HUES48 (cell line): ENCODE results near the gene ABI3BP.
"Not testable (repeated sequence)": the region's sequence is repeated elsewhere in the genome, so short reads cannot be mapped to it uniquely, and the experiment has no call there.

ENCODE experiments used
- H3K27ac ChIP-seq: one replicate; pipeline ENCODE4 v1.7.0; 2013; ENCODE audit warnings: low read depth, low read length, inconsistent platforms
- H3K27me3 ChIP-seq: 2 replicates; pipeline ENCODE4 v1.6.1; 2013; ENCODE audit warnings: mild to moderate bottlenecking, low read length; ENCODE audit not compliant: control insufficient read depth, insufficient read depth
- H3K36me3 ChIP-seq: 2 replicates; pipeline ENCODE4 v1.6.1; 2013; ENCODE audit warnings: low read length; ENCODE audit not compliant: control insufficient read depth, insufficient read depth
- H3K4me1 ChIP-seq: 2 replicates; pipeline ENCODE4 v1.6.1; 2013; ENCODE audit warnings: mild to moderate bottlenecking, low read length; ENCODE audit not compliant: control insufficient read depth, insufficient read depth
- H3K4me3 ChIP-seq: 2 replicates; pipeline ENCODE4 v1.5.1; 2013; ENCODE audit warnings: mild to moderate bottlenecking, low read depth, low read length
- H3K9ac ChIP-seq: 2 replicates; pipeline ENCODE4 v1.6.1; 2013; ENCODE audit warnings: mild to moderate bottlenecking, low read depth, low read length, moderate library complexity
- H3K9me3 ChIP-seq: 2 replicates; pipeline ENCODE4 v1.6.1; 2013; ENCODE audit warnings: low read length; ENCODE audit not compliant: control insufficient read depth, insufficient read depth

Gene ABI3BP

DNA sequence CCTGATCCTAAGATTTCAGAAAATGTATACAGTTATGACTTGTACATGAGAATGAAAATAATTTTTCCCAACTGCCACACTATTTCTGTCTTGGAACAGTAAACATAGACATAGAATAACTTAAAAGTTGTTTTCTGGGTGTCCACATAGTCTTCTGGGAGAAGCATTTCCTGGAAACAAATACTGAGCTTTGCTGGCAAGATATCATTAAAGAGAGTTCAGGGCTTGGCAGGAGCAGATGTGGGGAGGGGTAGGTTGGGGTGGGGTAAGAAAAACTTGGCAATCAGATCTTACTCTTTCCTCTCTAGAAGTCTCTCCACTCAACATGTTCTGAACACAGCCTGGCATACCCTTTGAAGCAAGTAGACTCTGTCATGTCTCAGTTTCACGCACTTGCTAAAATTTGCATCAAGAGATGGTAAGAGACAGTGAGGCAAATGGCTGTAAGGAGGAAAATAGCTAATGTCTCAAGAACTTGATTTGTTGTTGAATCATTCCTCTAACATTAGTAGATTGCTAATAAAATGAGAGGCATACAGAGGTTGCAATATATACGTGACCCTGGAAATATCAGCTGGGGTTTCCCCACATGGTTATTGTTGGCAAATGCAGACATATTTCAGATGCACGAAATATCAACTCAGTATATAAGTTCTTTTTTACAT is 27.3 kb upstream of the ABI3BP start:
- no peaks in the 10 kb centered on the region for H3K36me3 ChIP-seq
- H3K9ac ChIP-seq = no peak overlapping the region
- no peak overlapping the region for H3K4me3 ChIP-seq
- no peaks in the 10 kb centered on the region for H3K4me1 ChIP-seq
- no peaks in the 10 kb centered on the region for H3K27me3 ChIP-seq
- no peak overlapping the region for H3K27ac ChIP-seq
- no peaks in the 10 kb centered on the region for H3K9me3 ChIP-seq

DNA sequence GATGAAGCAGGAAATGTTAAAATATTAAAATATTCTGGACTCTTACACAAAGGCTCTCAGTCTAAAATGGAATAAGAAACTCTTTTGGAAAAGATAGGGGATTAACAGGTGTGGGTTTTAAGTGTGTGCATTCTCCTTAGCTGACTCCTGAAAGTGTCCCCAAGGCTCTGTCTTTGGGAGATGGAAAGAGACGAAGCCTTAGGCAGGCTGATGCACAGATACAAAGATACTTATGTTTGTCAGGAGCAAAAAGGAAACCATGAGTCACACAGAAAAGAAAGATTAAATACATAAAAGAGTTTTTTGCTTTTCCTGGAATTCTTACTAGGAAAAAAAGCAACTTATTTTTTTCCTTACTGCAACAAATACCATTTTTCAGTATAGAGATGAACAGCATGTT is 23.8 kb upstream of the ABI3BP start:
- Histone ChIP-seq H3K27me3 (no peaks in the 10 kb centered on the region), H3K9me3 (no peaks in the 10 kb centered on the region), H3K4me3 (no peak overlapping the region), H3K27ac (no peak overlapping the region), H3K36me3 (no peaks in the 10 kb centered on the region), H3K9ac (no peak overlapping the region), H3K4me1 (no peaks in the 10 kb centered on the region)

DNA sequence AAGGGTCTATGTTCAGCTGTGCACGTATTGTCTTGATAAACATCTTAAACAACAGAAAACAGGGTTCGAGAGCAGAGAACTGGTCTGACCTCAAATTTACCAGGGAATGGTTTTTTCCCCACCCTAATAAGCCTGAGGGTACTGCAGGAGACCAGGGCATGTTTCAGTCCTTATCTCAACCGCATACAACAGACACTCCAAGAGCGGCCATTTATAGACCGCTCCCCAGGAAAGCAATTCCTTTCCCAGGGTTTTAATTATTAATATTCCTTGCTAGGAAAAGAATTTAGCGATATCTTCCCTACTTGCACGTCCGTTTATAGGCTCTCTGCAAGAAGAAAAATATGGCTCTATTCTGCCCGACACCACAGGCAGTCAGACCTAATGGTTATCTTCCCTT is 19.1 kb upstream of the ABI3BP start:
- H3K27me3 ChIP-seq, H3K27ac ChIP-seq, H3K36me3 ChIP-seq, H3K4me1 ChIP-seq, H3K9ac ChIP-seq, H3K4me3 ChIP-seq: not testable (repeated sequence)
- peaks cover 12% of the 10 kb centered on the region for H3K9me3 ChIP-seq

DNA sequence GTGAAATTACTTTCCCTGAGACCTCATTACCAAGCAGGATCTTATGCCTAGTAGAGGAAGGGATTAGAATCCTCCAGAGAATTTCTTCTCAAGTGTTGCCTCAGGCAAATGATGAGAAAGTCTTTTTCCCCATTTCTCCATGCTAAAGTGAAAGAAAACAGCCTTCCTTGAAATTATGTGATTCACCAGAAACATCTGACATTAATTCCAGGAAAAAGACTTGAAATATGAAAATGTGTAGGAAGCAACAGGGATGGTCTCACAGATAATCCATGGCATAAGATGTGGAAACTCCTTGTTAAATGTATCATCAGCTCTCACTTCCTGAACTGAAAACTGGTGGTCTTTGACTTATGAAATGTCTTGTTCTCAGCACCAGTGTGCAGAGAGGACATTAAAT is 17.9 kb upstream of the ABI3BP start:
- H3K36me3 ChIP-seq = no peaks in the 10 kb centered on the region
- no peak overlapping the region for H3K27ac ChIP-seq
- no peaks in the 10 kb centered on the region for H3K27me3 ChIP-seq
- no peak overlapping the region for H3K9ac ChIP-seq
- no peak overlapping the region for H3K4me3 ChIP-seq
- H3K9me3 ChIP-seq = peaks cover 12% of the 10 kb centered on the region
- H3K4me1 ChIP-seq = no peaks in the 10 kb centered on the region

GRCh38 chr3:101010296-101010695 is 17.1 kb upstream of the ABI3BP start:
- Histone ChIP-seq H3K9ac (no peak overlapping the region), H3K36me3 (no peaks in the 10 kb centered on the region), H3K27me3 (no peaks in the 10 kb centered on the region), H3K4me1 (no peaks in the 10 kb centered on the region), H3K4me3 (no peak overlapping the region), H3K27ac (no peak overlapping the region), H3K9me3 (peaks cover 12% of the 10 kb centered on the region)

DNA sequence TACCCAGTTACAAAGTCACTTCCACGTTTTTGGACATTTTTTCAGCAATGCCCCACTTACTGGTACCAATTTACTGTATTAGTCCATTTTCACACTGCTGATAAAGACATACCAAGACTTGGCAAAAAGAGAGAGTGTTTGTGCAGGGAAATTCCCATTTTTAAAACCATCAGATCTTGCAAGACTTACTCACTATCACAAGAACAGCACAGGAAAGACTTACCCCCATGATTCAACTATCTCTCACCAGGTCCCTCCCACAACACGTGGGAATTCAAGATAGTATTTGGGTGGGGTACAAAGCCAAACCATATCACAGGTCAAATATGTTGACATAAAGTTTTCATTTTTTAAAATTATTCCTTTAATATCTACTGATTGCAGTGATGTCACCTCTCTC is 16.2 kb upstream of the ABI3BP start:
- Histone ChIP-seq H3K9me3 (peaks cover 12% of the 10 kb centered on the region), H3K27ac (no peak overlapping the region), H3K4me3 (no peak overlapping the region), H3K4me1 (no peaks in the 10 kb centered on the region), H3K36me3 (no peaks in the 10 kb centered on the region), H3K27me3 (no peaks in the 10 kb centered on the region), H3K9ac (no peak overlapping the region)

DNA sequence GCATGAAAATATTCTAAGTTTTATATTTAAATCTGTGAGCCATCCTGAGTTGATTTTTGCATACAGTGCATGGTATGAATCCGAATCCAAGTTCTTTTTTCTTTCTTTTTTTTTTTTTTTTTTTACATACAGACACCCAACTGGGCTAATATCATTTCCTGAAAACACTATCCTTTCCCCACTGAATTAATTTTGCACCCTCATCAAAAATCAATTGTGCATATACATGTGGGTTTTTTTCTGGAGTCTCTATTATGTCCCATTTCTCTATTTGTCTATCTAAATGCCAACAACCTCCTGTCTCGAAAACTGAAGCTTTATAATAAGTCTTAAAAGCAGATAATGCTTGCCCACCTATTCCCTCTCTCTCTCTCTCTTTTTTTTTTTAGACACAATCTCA is 5.9 kb upstream of the ABI3BP start:
- H3K27me3 ChIP-seq = no peaks in the 10 kb centered on the region
- no peaks in the 10 kb centered on the region for H3K36me3 ChIP-seq
- H3K27ac ChIP-seq = no peak overlapping the region
- no peak overlapping the region for H3K9ac ChIP-seq
- no peaks in the 10 kb centered on the region for H3K9me3 ChIP-seq
- H3K4me3 ChIP-seq = no peak overlapping the region
- H3K4me1 ChIP-seq = no peaks in the 10 kb centered on the region

DNA sequence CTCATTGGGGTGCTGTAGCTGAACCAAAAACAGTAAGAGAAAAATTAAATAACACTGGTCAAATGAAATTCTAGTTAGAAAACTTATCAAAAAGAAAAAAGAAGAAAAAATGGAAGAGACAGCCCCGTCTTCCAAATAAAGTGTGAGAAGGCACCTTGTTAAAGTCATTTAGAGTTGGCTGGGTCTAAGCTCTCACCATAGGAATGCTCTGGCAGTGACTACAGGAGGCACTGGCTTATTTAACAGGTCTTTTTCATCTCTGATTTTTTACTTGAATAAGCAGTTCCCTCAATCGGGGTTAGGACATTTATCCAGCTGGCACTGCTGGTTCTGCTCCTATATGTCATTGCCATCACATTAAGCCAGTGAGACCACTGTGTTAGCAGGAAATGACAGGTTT is 1.6 kb upstream of the ABI3BP start:
- H3K27me3 ChIP-seq = no peaks in the 10 kb centered on the region
- no peak overlapping the region for H3K9ac ChIP-seq
- no peak overlapping the region for H3K27ac ChIP-seq
- no peaks in the 10 kb centered on the region for H3K4me1 ChIP-seq
- H3K9me3 ChIP-seq = no peaks in the 10 kb centered on the region
- no peaks in the 10 kb centered on the region for H3K36me3 ChIP-seq
- no peak overlapping the region for H3K4me3 ChIP-seq

DNA sequence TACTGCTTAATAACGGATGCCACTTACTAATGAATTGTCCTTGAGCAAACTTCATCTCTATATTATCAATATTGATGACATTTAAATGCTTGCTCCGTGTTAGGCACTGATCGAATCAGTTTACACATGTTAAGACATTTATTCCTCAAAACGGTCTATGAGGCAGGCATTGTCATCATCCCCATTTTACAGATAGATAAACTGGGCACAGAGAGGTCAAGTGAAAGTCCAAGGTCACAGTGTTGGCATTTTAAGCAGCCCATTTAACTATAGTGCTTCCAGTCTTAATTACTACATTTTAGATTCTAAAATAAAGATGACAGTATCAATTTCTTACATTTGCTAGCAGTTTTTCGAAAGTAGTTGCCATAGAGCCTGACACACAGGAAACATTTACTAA is 966 bp upstream of the ABI3BP start:
- Histone ChIP-seq H3K9me3 (no peaks in the 10 kb centered on the region), H3K4me1 (no peaks in the 10 kb centered on the region), H3K4me3 (no peak overlapping the region), H3K27me3 (no peaks in the 10 kb centered on the region), H3K27ac (no peak overlapping the region), H3K9ac (no peak overlapping the region), H3K36me3 (no peaks in the 10 kb centered on the region)

- Histone ChIP-seq H3K9ac (no peak overlapping the region), H3K4me3 (no peak overlapping the region)
Measured at GRCh38 chr3:100992231-100993012, 799 bp downstream of the ABI3BP start.

DNA sequence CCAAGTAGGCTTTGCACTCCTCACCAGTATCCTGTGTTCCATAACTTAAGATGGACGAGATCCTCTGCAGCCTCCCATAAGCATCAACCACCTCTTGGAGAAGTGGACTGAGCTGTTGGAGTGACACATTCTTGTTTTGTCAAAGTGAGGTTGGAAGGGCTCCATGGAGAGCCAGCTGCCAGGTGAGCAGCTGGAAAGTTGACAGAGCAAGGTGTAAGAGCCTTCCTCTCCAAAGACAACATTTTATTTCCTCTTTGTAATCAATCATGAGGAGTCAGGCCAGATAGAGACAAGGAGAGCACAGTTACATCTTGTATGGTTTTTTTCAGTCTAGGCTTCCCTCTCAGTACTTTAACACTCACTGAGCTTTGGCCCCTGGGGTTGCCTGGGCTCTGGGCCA is 5.1 kb downstream of the ABI3BP start:
- Histone ChIP-seq H3K27me3 (no peaks in the 10 kb centered on the region), H3K4me3 (no peak overlapping the region), H3K27ac (no peak overlapping the region), H3K9me3 (no peaks in the 10 kb centered on the region), H3K9ac (no peak overlapping the region), H3K4me1 (no peaks in the 10 kb centered on the region), H3K36me3 (no peaks in the 10 kb centered on the region)

More at GRCh38 chr3:100992231-100993012, 799 bp downstream of the ABI3BP start:
- no peaks in the 10 kb centered on the region for H3K36me3 ChIP-seq
- H3K27me3 ChIP-seq = no peaks in the 10 kb centered on the region
- H3K9me3 ChIP-seq = no peaks in the 10 kb centered on the region
- no peaks in the 10 kb centered on the region for H3K4me1 ChIP-seq
- no peak overlapping the region for H3K27ac ChIP-seq
